Nephron progenitor cell (in vitro differentiated cells): ENCODE measurements around the gene RNPS1.

ENCODE experiments used
- DNase-seq: peaks from one replicate; pipeline ENCODE4 v3.0.0; 2021
- H3K27ac Mint-ChIP-seq: 2 replicates; pipeline ENCODE4 v1.8.0; 2021; ENCODE audit warnings: mild to moderate bottlenecking, moderate library complexity, mixed read lengths
- H3K27me3 Mint-ChIP-seq: 2 replicates; pipeline ENCODE4 v1.8.0; 2021; ENCODE audit warnings: mild to moderate bottlenecking, low read depth, mixed read lengths; ENCODE audit not compliant: poor library complexity
- H3K36me3 Mint-ChIP-seq: 2 replicates; pipeline ENCODE4 v1.8.0; 2021; ENCODE audit warnings: low read depth, mixed read lengths
- H3K4me1 Mint-ChIP-seq: 2 replicates; pipeline ENCODE4 v1.8.0; 2021; ENCODE audit warnings: mixed read lengths
- H3K4me3 Mint-ChIP-seq: 2 replicates; pipeline ENCODE4 v1.8.0; 2021; ENCODE audit warnings: mild to moderate bottlenecking, moderate library complexity, mixed read lengths
- H3K9me3 Mint-ChIP-seq: 2 replicates; pipeline ENCODE4 v1.8.0; 2021; ENCODE audit warnings: mild to moderate bottlenecking, moderate library complexity, mixed read lengths
- TF ChIP-seq, protein P1 (sequence below): fragments of 200-600 bp; sonication (generic); IDR thresholded peaks from 2 replicates; pipeline ENCODE4 v1.5.0; 2021; ENCODE audit warnings: antibody characterized with exemption

Gene RNPS1

DNA sequence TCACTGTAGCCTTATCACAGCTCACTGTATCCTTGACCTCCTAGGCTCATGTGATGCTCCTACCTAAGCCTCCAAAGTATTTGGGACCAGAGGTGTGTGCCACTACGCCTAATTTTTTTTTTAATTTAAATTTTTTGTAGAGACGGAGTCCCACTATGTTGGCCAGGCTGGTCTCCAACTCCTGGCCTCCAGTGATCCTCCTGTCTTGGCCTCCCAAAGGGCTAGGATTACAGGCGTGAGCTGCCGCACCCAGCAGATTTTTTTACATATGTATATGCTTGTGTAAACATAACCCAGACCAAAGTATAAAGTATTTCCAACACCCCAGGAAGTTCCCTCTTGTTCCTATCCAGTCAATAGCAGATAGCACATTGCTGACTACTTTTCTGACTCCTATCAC is 51.6 kb downstream of the RNPS1 start:
- Mint-ChIP-seq H3K27me3 (no peaks in the 10 kb centered on the region), H3K4me1 (peaks cover 27% of the 10 kb centered on the region)
- DNase-seq: no peak

GRCh38 chr16:2214719-2214968 is 53.3 kb downstream of the RNPS1 start, which contains the start of gene PGP:
Gene PGP (minus strand): TSS chr16:2214840. CDS start chr16:2214777, 63 bp downstream.
- DNase-seq: no peak
- TF ChIP-seq, protein P1, sequence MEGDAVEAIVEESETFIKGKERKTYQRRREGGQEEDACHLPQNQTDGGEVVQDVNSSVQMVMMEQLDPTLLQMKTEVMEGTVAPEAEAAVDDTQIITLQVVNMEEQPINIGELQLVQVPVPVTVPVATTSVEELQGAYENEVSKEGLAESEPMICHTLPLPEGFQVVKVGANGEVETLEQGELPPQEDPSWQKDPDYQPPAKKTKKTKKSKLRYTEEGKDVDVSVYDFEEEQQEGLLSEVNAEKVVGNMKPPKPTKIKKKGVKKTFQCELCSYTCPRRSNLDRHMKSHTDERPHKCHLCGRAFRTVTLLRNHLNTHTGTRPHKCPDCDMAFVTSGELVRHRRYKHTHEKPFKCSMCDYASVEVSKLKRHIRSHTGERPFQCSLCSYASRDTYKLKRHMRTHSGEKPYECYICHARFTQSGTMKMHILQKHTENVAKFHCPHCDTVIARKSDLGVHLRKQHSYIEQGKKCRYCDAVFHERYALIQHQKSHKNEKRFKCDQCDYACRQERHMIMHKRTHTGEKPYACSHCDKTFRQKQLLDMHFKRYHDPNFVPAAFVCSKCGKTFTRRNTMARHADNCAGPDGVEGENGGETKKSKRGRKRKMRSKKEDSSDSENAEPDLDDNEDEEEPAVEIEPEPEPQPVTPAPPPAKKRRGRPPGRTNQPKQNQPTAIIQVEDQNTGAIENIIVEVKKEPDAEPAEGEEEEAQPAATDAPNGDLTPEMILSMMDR: no peak
- Mint-ChIP-seq H3K27me3 (no peaks in the 10 kb centered on the region), H3K36me3 (no peaks in the 10 kb centered on the region), H3K4me3 (peak within 1 kb of the TSS; percentile 88), H3K9me3 (no peaks in the 10 kb centered on the region), H3K27ac (peak within 1 kb of the TSS; percentile 99), H3K4me1 (peaks cover 36% of the 10 kb centered on the region)

More for the DNA sequence above, 51.6 kb downstream of the RNPS1 start:
- Mint-ChIP-seq H3K9me3 (no peaks in the 10 kb centered on the region), H3K4me3 (peak overlapping the region; percentile 88), H3K36me3 (no peaks in the 10 kb centered on the region), H3K27ac (no peak overlapping the region)
- TF ChIP-seq, protein P1: no peak

- DNase-seq: peak; percentile 33
- H3K36me3 Mint-ChIP-seq: no peaks in the 10 kb centered on the region
These were observed 53.9 kb downstream of the RNPS1 start for GRCh38 chr16:2213817-2214718.

GRCh38 chr16:2212362-2213324 is 55.3 kb downstream of the RNPS1 start:
- Mint-ChIP-seq H3K9me3 (no peaks in the 10 kb centered on the region), H3K27me3 (no peaks in the 10 kb centered on the region), H3K4me1 (peaks cover 41% of the 10 kb centered on the region), H3K27ac (no peak overlapping the region), H3K36me3 (peaks cover 4% of the 10 kb centered on the region), H3K4me3 (peak overlapping the region; percentile 82)
- TF ChIP-seq, protein P1: no peak
- DNase-seq: no peak

More at GRCh38 chr16:2213817-2214718, 53.9 kb downstream of the RNPS1 start:
- TF ChIP-seq, protein P1: no peak
- Mint-ChIP-seq H3K27ac (peak overlapping the region; percentile 90), H3K4me1 (peaks cover 36% of the 10 kb centered on the region), H3K9me3 (no peaks in the 10 kb centered on the region), H3K4me3 (peak overlapping the region; percentile 82), H3K27me3 (no peaks in the 10 kb centered on the region)

- H3K27me3 Mint-ChIP-seq: no peaks in the 10 kb centered on the region
- peak overlapping the region; percentile 64 for H3K4me3 Mint-ChIP-seq
- DNase-seq: no peak
- no peak overlapping the region for H3K27ac Mint-ChIP-seq
- TF ChIP-seq, protein P1: no peak
- H3K36me3 Mint-ChIP-seq: peaks cover 8% of the 10 kb centered on the region
- peaks cover 46% of the 10 kb centered on the region for H3K4me1 Mint-ChIP-seq
- no peaks in the 10 kb centered on the region for H3K9me3 Mint-ChIP-seq
These were observed 56.0 kb downstream of the RNPS1 start for GRCh38 chr16:2211923-2212347.
